Activated CD4-positive, alpha-beta T cell treated with anti-CD3 and anti-CD28 coated beads for 4 hours (primary cell): Measurements from ENCODE around the gene CDC14B.
"Not testable (repeated sequence)": the region's sequence is repeated elsewhere in the genome, so short reads cannot be mapped to it uniquely, and the experiment has no call there.

Experiments used
- DNase-seq, 2 donors: peaks; one replicate each; pipeline ENCODE4 v3.0.0-alpha.2; 2020

CDC14B gene

GRCh38 chr9:96619491-96620180, at the start of gene CDC14B:
Gene CDC14B (minus strand): TSS chr9:96619843. CDS start chr9:96619378, 465 bp downstream.
- peak; percentile 75 to 81 for DNase-seq

GRCh38 chr9:96668868-96669534, 49.4 kb upstream of the CDC14B start:
- no peak for DNase-seq

- DNase-seq: no peak
Measured at GRCh38 chr9:96667363-96667728, 47.7 kb upstream of the CDC14B start.

GRCh38 chr9:96666653-96667362, 47.2 kb upstream of the CDC14B start:
- DNase-seq: peak; percentile 10 to 26

GRCh38 chr9:96665789-96666188, 46.1 kb upstream of the CDC14B start:
- DNase-seq: no peak

GRCh38 chr9:96663506-96664120, 44.0 kb upstream of the CDC14B start:
- DNase-seq: no peak

GRCh38 chr9:96661711-96662110, 42.1 kb upstream of the CDC14B start:
- DNase-seq: no peak

GRCh38 chr9:96660692-96661248, 41.1 kb upstream of the CDC14B start:
- no peak for DNase-seq

GRCh38 chr9:96655198-96655851, 35.7 kb upstream of the CDC14B start, which contains the start of gene PRXL2C:
Gene PRXL2C (minus strand): TSS chr9:96655317. CDS start chr9:96655281, 36 bp downstream.
- peak; percentile 83 to 86 for DNase-seq

GRCh38 chr9:96654450-96655197, 35.0 kb upstream of the CDC14B start:
- DNase-seq: peak; percentile 61

GRCh38 chr9:96651626-96652025, 32.0 kb upstream of the CDC14B start:
- DNase-seq: no peak

- no peak for DNase-seq
Measured at GRCh38 chr9:96649620-96650324, 30.1 kb upstream of the CDC14B start.

- no peak for DNase-seq
Measured at GRCh38 chr9:96646081-96646991, 26.7 kb upstream of the CDC14B start.

- DNase-seq: no peak
Measured at GRCh38 chr9:96644137-96644536, 24.5 kb upstream of the CDC14B start.

- DNase-seq: no peak
Measured at GRCh38 chr9:96641514-96641913, 21.9 kb upstream of the CDC14B start.

- DNase-seq: no peak
Measured at GRCh38 chr9:96638606-96639364, 19.1 kb upstream of the CDC14B start.

- no peak for DNase-seq
Measured at GRCh38 chr9:96636368-96636767, 16.7 kb upstream of the CDC14B start.

- not testable (repeated sequence) for DNase-seq
Measured at GRCh38 chr9:96633579-96633978, 13.9 kb upstream of the CDC14B start.

GRCh38 chr9:96626912-96627311, 7.3 kb upstream of the CDC14B start:
- DNase-seq: no peak
